ENCODE results near the gene ARHGAP12. TPM values are rescaled to one million over a fixed set of nuclear protein-coding genes. Genes with fewer than 3 reads are reported as not detected.

The ARHGAP12 gene
- total RNA-seq, 3 donors from 2014 or later = 40.0 to 102 (median 60.0) TPM

- no peaks in the 10 kb centered on the region for H3K36me3 ChIP-seq
- intact Hi-C loops (cut with DNase I; ENCODE audit: low total_unique reads) = loop anchor here (5.0 kb wide), 1 partner anchor 1066 kb away; no protein-coding TSS in a partner anchor
- no peaks in the 10 kb centered on the region for H3K4me1 ChIP-seq
- TF ChIP-seq POLR2A (IDR thresholded peaks at IDR 0.05) (no peak), POLR2AphosphoS5 (IDR thresholded peaks at IDR 0.05) (no peak), CTCF (IDR thresholded peaks at IDR 0.05) (no peak)
- H3K4me3 ChIP-seq = peak overlapping the region in 1 of 3 donors; percentile 6
- H3K27me3 ChIP-seq = no peaks in the 10 kb centered on the region
- H3K27ac ChIP-seq = peak overlapping the region; percentile 18 to 44
- no peak for DNase-seq (ENCODE audit: low spot score in 2 of 2)
- no peaks in the 10 kb centered on the region for H3K9me3 ChIP-seq
Observed at GRCh38 chr10:31948021-31948420, 19.4 kb upstream of the ARHGAP12 start.

- intact Hi-C loops (cut with DNase I; ENCODE audit: low total_unique reads) = loop anchor here (5.0 kb wide), 1 partner anchor 1065 kb away; no protein-coding TSS in a partner anchor
- H3K27ac ChIP-seq = peak overlapping the region; percentile 18 to 44
Observed at GRCh38 chr10:31947144-31947926, 18.7 kb upstream of the ARHGAP12 start.

DNA sequence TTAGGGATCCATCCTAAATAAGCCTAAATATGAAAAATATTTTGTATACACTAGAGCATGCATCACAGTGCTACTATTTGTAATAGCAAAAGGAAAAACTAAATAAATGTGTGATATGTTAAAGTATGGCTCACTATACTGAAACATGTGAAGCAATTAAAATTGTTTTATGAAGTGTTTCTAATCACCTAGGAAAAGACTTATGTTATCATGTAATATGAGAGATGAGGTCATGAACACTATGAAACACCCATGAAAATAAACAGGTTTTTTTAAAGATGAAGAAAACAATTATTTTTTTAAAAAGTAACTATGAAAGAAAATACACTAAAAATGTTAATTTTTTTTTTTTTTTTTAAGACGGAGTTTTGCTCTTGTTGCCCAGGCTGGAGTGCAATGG, 16.8 kb upstream of the ARHGAP12 start:
- no peak for DNase-seq (ENCODE audit: low spot score in 2 of 2)
- no peaks in the 10 kb centered on the region for H3K36me3 ChIP-seq
- TF ChIP-seq POLR2AphosphoS5 (IDR thresholded peaks at IDR 0.05) (no peak), POLR2A (IDR thresholded peaks at IDR 0.05) (no peak), CTCF (IDR thresholded peaks at IDR 0.05) (no peak)
- H3K27me3 ChIP-seq = no peaks in the 10 kb centered on the region
- no peak overlapping the region for H3K4me3 ChIP-seq
- no peaks in the 10 kb centered on the region for H3K9me3 ChIP-seq
- no peaks in the 10 kb centered on the region for H3K4me1 ChIP-seq
- intact Hi-C loops (cut with DNase I; ENCODE audit: low total_unique reads) = loop anchor here (5.0 kb wide), 1 partner anchor 1063 kb away; no protein-coding TSS in a partner anchor
- peak overlapping the region in 1 of 2 donors; percentile 74 for H3K27ac ChIP-seq

More at GRCh38 chr10:31947144-31947926, 18.7 kb upstream of the ARHGAP12 start:
- Histone ChIP-seq H3K27me3 (no peaks in the 10 kb centered on the region), H3K9me3 (no peaks in the 10 kb centered on the region), H3K4me3 (peak overlapping the region in 1 of 3 donors; percentile 6), H3K4me1 (no peaks in the 10 kb centered on the region), H3K36me3 (no peaks in the 10 kb centered on the region)
- DNase-seq (ENCODE audit: low spot score in 2 of 2) = no peak
- TF ChIP-seq POLR2AphosphoS5 (IDR thresholded peaks at IDR 0.05) (peak in 2 of 3 donors; percentile 57 to 68), POLR2A (IDR thresholded peaks at IDR 0.05) (no peak), CTCF (IDR thresholded peaks at IDR 0.05) (peak in 2 of 3 donors; percentile 40 to 56)

DNA sequence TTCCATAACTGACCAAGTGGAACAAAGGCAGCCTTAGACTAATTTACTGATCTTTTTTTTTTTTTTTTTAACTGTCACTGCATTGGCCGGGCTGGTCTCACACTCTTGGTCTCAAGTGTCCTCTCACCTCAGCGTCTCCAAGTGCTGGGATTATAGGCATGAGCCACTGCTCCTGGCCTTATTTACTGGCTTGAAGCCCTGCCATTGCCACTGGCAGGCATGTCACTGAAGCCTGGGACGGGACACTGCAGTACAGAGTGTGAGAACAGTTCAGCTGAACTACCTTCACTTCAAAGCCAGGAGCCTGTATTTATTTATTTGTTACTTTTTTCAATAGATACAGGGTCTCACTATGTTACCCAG, 15.4 kb upstream of the ARHGAP12 start:
- intact Hi-C loops (cut with DNase I; ENCODE audit: low total_unique reads) = no loop called here
- no peak for DNase-seq (ENCODE audit: low spot score in 2 of 2)
- Histone ChIP-seq H3K27me3 (no peaks in the 10 kb centered on the region), H3K4me1 (no peaks in the 10 kb centered on the region), H3K36me3 (no peaks in the 10 kb centered on the region), H3K9me3 (no peaks in the 10 kb centered on the region), H3K4me3 (no peak overlapping the region), H3K27ac (peak overlapping the region; percentile 70 to 74)
- TF ChIP-seq CTCF (IDR thresholded peaks at IDR 0.05) = no peak
- no peak for TF ChIP-seq POLR2AphosphoS5 (IDR thresholded peaks at IDR 0.05)
- TF ChIP-seq POLR2A (IDR thresholded peaks at IDR 0.05) = no peak

- intact Hi-C loops (cut with DNase I; ENCODE audit: low total_unique reads) = no loop called here
- Histone ChIP-seq H3K27me3 (no peaks in the 10 kb centered on the region), H3K9me3 (no peaks in the 10 kb centered on the region), H3K4me1 (no peaks in the 10 kb centered on the region), H3K36me3 (no peaks in the 10 kb centered on the region), H3K27ac (peak overlapping the region in 1 of 2 donors; percentile 74), H3K4me3 (no peak overlapping the region)
- TF ChIP-seq POLR2A (IDR thresholded peaks at IDR 0.05) (no peak), POLR2AphosphoS5 (IDR thresholded peaks at IDR 0.05) (no peak), CTCF (IDR thresholded peaks at IDR 0.05) (no peak)
- no peak for DNase-seq (ENCODE audit: low spot score in 2 of 2)
Observed at GRCh38 chr10:31942892-31943291, 14.3 kb upstream of the ARHGAP12 start.
